MM.1S (cell line): Measurements from ENCODE around the gene PRKAG2.

Source experiments
- DNase-seq: peaks from one replicate; pipeline ENCODE4 v3.0.0-alpha.2; 2015
- H2AFZ ChIP-seq: fragments of 300-600 bp; sonication (generic); 2 replicates; pipeline ENCODE4 v1.6.0; 2016; ENCODE audit warnings: antibody characterized with exemption, low read length
- H3F3A ChIP-seq: fragments of 300-600 bp; sonication (generic); 2 replicates; pipeline ENCODE4 v1.6.1; 2016; ENCODE audit warnings: mild to moderate bottlenecking, antibody characterized with exemption, low read length, moderate library complexity, mixed read lengths; ENCODE audit not compliant: insufficient read depth
- H3K27ac ChIP-seq: fragments of 300-600 bp; sonication (generic); 2 replicates; pipeline ENCODE4 v1.5.1; 2016; ENCODE audit warnings: mild to moderate bottlenecking, low read length
- H3K27me3 ChIP-seq: fragments of 300-600 bp; sonication (generic); replicated peaks from 2 replicates; pipeline ENCODE4 v1.6.0; 2016; ENCODE audit warnings: low read length; ENCODE audit not compliant: insufficient read depth
- H3K36me3 ChIP-seq: fragments of 300-600 bp; sonication (generic); replicated peaks from 2 replicates; pipeline ENCODE4 v1.6.1; 2016; ENCODE audit warnings: mild to moderate bottlenecking, low read length, mixed read lengths; ENCODE audit not compliant: insufficient read depth
- H3K4me1 ChIP-seq: fragments of 300-600 bp; sonication (generic); 2 replicates; pipeline ENCODE4 v1.6.1; 2016; ENCODE audit warnings: low read length, mixed read lengths
- H3K4me2 ChIP-seq: fragments of 300-600 bp; sonication (generic); 2 replicates; pipeline ENCODE4 v1.6.0; 2016; ENCODE audit warnings: low read depth, low read length
- H3K4me3 ChIP-seq: fragments of 300-600 bp; sonication (generic); 2 replicates; pipeline ENCODE4 v1.5.1; 2016; ENCODE audit warnings: low read length, mixed read lengths
- H3K79me2 ChIP-seq: fragments of 300-600 bp; sonication (generic); 2 replicates; pipeline ENCODE4 v1.6.1; 2016; ENCODE audit warnings: mixed run types, low read length, mixed read lengths
- H3K9ac ChIP-seq: fragments of 300-600 bp; sonication (generic); 2 replicates; pipeline ENCODE4 v1.6.1; 2016; ENCODE audit warnings: low read length, mixed read lengths
- H3K9me2 ChIP-seq: fragments of 300-600 bp; sonication (generic); replicated peaks from 2 replicates; pipeline ENCODE4 v1.6.1; 2016; ENCODE audit warnings: mild to moderate bottlenecking, low read length, mixed read lengths; ENCODE audit not compliant: insufficient read depth
- H3K9me3 ChIP-seq: fragments of 300-600 bp; sonication (generic); replicated peaks from 2 replicates; pipeline ENCODE4 v1.6.1; 2016; ENCODE audit warnings: mild to moderate bottlenecking, low read length, mixed read lengths; ENCODE audit not compliant: insufficient read depth
- H4K20me1 ChIP-seq: fragments of 300-600 bp; sonication (generic); 2 replicates; pipeline ENCODE4 v1.6.1; 2016; ENCODE audit warnings: mild to moderate bottlenecking, low read length, moderate library complexity, mixed read lengths; ENCODE audit not compliant: insufficient read depth
- EZH2 ChIP-seq: fragments of 300-600 bp; sonication (generic); optimal IDR thresholded peaks from 2 replicates; pipeline ENCODE3; 2017; ENCODE audit warnings: low read depth, mild to moderate bottlenecking, antibody characterized with exemption, low read length, mixed read lengths
- EZH2phosphoT487 ChIP-seq: fragments of 300-600 bp; sonication (generic); IDR thresholded peaks from 2 replicates; pipeline ENCODE4 v1.6.1; 2018; ENCODE audit warnings: antibody characterized with exemption, low read length
- TF ChIP-seq, protein P1 (sequence below): fragments of 300-600 bp; sonication (generic); IDR thresholded peaks from 2 replicates; pipeline ENCODE4 v1.5.1; 2016; ENCODE audit warnings: antibody characterized with exemption, low read length, mixed read lengths

PRKAG2 gene

DNA sequence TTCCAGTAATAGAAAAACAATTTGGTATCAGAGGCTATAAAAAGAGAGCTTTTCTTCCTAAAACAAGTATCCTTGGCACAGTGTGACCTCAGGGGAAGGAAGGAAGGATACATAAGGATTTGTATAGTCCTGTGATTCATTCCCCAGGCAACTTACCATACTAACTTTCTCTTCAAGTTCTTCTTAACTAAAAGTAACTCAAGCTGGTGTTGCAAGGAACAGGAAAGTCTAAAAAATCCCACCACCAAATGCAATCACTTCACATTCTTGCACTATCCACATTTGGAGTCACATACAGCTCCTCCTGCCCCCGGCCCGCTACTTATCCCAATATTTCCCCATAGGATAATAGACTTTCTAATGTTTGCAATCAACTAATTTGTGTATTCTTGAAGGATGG lies 84.8 kb downstream of the PRKAG2 start:
- H2AFZ ChIP-seq, result no peak overlapping the region
- no peak overlapping the region for H3K4me2 ChIP-seq
- no peaks in the 10 kb centered on the region for H3K9me2 ChIP-seq
- no peaks in the 10 kb centered on the region for H4K20me1 ChIP-seq
- peaks cover 44% of the 10 kb centered on the region; the same call in 1 of the 2 replicates for H3K27me3 ChIP-seq
- no peaks in the 10 kb centered on the region for H3F3A ChIP-seq
- DNase-seq, result no peak
- no peaks in the 10 kb centered on the region for H3K4me1 ChIP-seq
- H3K9ac ChIP-seq, result no peak overlapping the region
- H3K9me3 ChIP-seq, result no peaks in the 10 kb centered on the region
- H3K36me3 ChIP-seq, result no peaks in the 10 kb centered on the region
- H3K27ac ChIP-seq, result no peak overlapping the region
- TF ChIP-seq EZH2phosphoT487 (no peak), EZH2 (no peak)
- TF ChIP-seq, protein P1, sequence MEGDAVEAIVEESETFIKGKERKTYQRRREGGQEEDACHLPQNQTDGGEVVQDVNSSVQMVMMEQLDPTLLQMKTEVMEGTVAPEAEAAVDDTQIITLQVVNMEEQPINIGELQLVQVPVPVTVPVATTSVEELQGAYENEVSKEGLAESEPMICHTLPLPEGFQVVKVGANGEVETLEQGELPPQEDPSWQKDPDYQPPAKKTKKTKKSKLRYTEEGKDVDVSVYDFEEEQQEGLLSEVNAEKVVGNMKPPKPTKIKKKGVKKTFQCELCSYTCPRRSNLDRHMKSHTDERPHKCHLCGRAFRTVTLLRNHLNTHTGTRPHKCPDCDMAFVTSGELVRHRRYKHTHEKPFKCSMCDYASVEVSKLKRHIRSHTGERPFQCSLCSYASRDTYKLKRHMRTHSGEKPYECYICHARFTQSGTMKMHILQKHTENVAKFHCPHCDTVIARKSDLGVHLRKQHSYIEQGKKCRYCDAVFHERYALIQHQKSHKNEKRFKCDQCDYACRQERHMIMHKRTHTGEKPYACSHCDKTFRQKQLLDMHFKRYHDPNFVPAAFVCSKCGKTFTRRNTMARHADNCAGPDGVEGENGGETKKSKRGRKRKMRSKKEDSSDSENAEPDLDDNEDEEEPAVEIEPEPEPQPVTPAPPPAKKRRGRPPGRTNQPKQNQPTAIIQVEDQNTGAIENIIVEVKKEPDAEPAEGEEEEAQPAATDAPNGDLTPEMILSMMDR, result no peak
- no peak overlapping the region for H3K4me3 ChIP-seq
- no peaks in the 10 kb centered on the region for H3K79me2 ChIP-seq

DNA sequence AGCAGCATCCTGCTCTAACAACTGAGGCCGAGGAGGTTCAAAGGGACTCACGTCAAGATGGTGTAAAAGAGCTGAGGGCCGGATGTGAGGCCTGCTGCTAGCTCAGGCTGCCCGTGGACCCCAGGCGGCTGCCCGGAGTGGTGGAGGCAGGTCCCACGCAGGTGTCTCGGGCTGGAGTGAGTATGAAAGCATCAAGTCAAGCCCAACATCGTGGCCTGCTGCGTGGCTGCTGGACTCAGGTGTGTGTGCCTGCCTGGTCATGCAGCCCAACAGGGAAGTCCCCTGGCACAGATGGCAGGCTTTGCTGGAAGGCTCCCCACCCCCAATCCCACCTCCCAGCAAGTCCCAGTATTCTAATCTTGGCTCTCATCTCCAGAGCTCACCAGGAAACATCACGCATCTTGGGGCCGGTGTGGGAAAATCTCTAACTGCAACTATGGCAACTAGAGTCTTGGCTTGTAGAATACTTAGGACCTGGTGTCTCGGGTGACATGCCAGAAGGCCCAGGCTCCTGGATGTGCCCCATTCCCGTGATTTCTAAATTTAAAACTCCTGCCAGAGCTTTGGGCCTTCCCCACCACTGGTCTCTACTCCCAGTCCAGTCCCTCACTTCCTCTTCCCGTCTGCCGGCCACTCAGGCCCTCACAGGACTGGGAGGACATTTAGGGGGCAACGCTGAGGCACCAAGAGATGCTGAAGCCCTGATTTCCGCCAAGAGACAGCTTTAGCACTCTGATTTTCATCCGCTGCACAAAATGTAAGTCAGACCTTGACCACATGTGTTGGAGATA lies 85.9 kb downstream of the PRKAG2 start:
- DNase-seq, result no peak
- no peaks in the 10 kb centered on the region for H3K36me3 ChIP-seq
- H3K9ac ChIP-seq, result no peak overlapping the region
- no peaks in the 10 kb centered on the region for H3F3A ChIP-seq
- TF ChIP-seq, protein P1, result no peak
- TF ChIP-seq EZH2 (no peak), EZH2phosphoT487 (no peak)
- no peak overlapping the region for H3K4me3 ChIP-seq
- peaks cover 44% of the 10 kb centered on the region; the same call in 1 of the 2 replicates for H3K27me3 ChIP-seq
- no peaks in the 10 kb centered on the region for H3K79me2 ChIP-seq
- H3K9me2 ChIP-seq, result no peaks in the 10 kb centered on the region
- no peak overlapping the region for H2AFZ ChIP-seq
- no peak overlapping the region for H3K4me2 ChIP-seq
- no peaks in the 10 kb centered on the region for H3K4me1 ChIP-seq
- no peaks in the 10 kb centered on the region for H4K20me1 ChIP-seq
- H3K9me3 ChIP-seq, result no peaks in the 10 kb centered on the region
- no peak overlapping the region for H3K27ac ChIP-seq

DNA sequence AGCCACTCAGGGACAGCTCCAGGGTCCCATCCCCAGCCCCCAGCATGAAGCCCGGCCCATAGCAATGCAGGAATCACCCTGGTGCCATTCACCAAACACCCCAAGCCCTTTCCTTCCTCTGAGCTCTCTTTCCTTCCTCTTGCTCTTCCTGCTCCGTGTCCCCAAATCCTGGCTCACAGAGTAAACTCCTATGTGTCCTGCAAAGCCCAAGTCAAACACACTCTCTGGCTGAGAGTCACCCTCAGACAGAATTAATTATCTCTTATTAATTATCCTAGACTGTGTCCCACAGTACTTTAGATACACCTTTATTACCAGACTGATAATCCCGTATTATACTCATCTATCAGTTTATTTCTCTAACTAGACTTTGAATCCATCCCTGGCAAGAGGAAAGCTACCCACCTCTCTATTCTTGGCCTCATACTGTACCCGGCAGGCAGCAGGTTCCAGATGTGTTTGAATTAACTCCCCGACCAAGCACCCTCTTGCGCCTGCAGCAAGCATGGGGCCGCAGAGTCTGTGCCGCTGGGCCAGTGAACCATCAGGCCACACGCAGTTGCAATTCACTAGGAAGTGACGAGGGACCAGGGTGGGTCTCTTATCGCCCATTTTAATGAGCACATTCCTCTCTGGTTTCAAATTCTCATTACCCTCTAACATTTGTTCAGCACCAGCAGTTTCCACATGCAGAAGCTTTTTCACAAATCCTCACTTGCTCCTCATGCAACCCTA lies 86.7 kb downstream of the PRKAG2 start:
- no peak for DNase-seq
- Histone ChIP-seq H4K20me1 (no peaks in the 10 kb centered on the region), H3K9ac (no peak overlapping the region), H3K27ac (no peak overlapping the region), H3K9me2 (no peaks in the 10 kb centered on the region), H3K4me2 (no peak overlapping the region), H3K36me3 (no peaks in the 10 kb centered on the region), H2AFZ (no peak overlapping the region), H3K4me3 (no peak overlapping the region), H3K27me3 (peaks cover 42% of the 10 kb centered on the region; the same call in 1 of the 2 replicates), H3K79me2 (no peaks in the 10 kb centered on the region), H3K9me3 (no peaks in the 10 kb centered on the region), H3F3A (no peaks in the 10 kb centered on the region), H3K4me1 (no peaks in the 10 kb centered on the region)
- no peak for TF ChIP-seq EZH2phosphoT487
- TF ChIP-seq EZH2, result no peak
- TF ChIP-seq, protein P1, result no peak
